HL-60 (cell line): ENCODE results near the gene ZBTB5.

Source experiments
- DNase-seq, 2 experiments: peaks; one replicate each; pipeline ENCODE4 v3.0.0-alpha.2; 2010 to 2020; ENCODE audit warnings: low read depth in 1 of 2, low spot score in 1 of 2
- H3K27ac ChIP-seq: fragments of 250-450 bp; sonication (Bioruptor Pico); replicated peaks from 2 replicates; pipeline ENCODE4 v1.5.1; 2020; ENCODE audit warnings: mild to moderate bottlenecking, moderate library complexity
- H3K27me3 ChIP-seq: fragments of 250-450 bp; sonication (Bioruptor Pico); 2 replicates; pipeline ENCODE4 v1.5.1; 2021; ENCODE audit warnings: mild to moderate bottlenecking, moderate library complexity; ENCODE audit not compliant: insufficient read depth, poor library complexity, severe bottlenecking
- H3K4me3 ChIP-seq: replicated peaks from 2 replicates; pipeline ENCODE4 v1.5.1; 2011; ENCODE audit warnings: mild to moderate bottlenecking, control low read depth, low read length; ENCODE audit not compliant: insufficient read depth
- CTCF ChIP-seq: IDR thresholded peaks from one replicate; pipeline ENCODE4 v1.5.1; 2011; ENCODE audit warnings: low read length, control low read depth, inconsistent platforms; ENCODE audit not compliant: insufficient read depth
- GABPA ChIP-seq: IDR thresholded peaks from 2 replicates; pipeline ENCODE4 v1.6.1; 2012; ENCODE audit warnings: low read depth
- POLR2AphosphoS5 ChIP-seq: IDR thresholded peaks from 2 replicates; pipeline ENCODE4 v1.6.1; 2012; ENCODE audit warnings: low read depth
- REST ChIP-seq: IDR thresholded peaks from 2 replicates; pipeline ENCODE4 v1.6.1; 2012; ENCODE audit warnings: low read depth; ENCODE audit not compliant: insufficient replicate concordance
- SPI1 ChIP-seq: IDR thresholded peaks from 2 replicates; pipeline ENCODE4 v1.6.1; 2012; ENCODE audit warnings: low read depth, mild to moderate bottlenecking, borderline replicate concordance

The ZBTB5 gene

GRCh38 chr9:37405764-37406380 lies 59.4 kb downstream of the ZBTB5 start:
- TF ChIP-seq POLR2AphosphoS5 (no peak), SPI1 (no peak), GABPA (no peak), REST (no peak), CTCF (no peak)
- no peak overlapping the region for H3K4me3 ChIP-seq
- DNase-seq: no peak

GRCh38 chr9:37405350-37405749 lies 59.9 kb downstream of the ZBTB5 start:
- no peak overlapping the region for H3K27ac ChIP-seq
- no peak for DNase-seq
- no peak overlapping the region for H3K4me3 ChIP-seq
- TF ChIP-seq REST (no peak), CTCF (no peak), SPI1 (no peak), GABPA (no peak), POLR2AphosphoS5 (no peak)
- no peaks in the 10 kb centered on the region for H3K27me3 ChIP-seq

More at GRCh38 chr9:37405764-37406380, 59.4 kb downstream of the ZBTB5 start:
- Histone ChIP-seq H3K27me3 (no peaks in the 10 kb centered on the region), H3K27ac (no peak overlapping the region)

- H3K27me3 ChIP-seq: no peaks in the 10 kb centered on the region
- H3K4me3 ChIP-seq: no peak overlapping the region
- H3K27ac ChIP-seq: no peak overlapping the region
- DNase-seq: no peak
- TF ChIP-seq POLR2AphosphoS5 (no peak), SPI1 (no peak), REST (no peak), GABPA (no peak), CTCF (no peak)
These were observed 60.7 kb downstream of the ZBTB5 start for GRCh38 chr9:37404590-37404989.
